Prostate gland (tissue), 2 donors: Measurements from ENCODE around the gene VAV2. TPM values are rescaled to one million over a fixed set of nuclear protein-coding genes. Genes with fewer than 3 reads are reported as not detected.

Source experiments
- DNase-seq: peaks from one replicate; pipeline ENCODE4 v3.0.0-alpha.2; 2019; ENCODE audit warnings: low spot score
- H3K27ac ChIP-seq, 2 donors: fragments of 200-600 bp; sonication (generic); 2 replicates each; pipeline ENCODE4 v1.5.1; 2017 to 2019
- H3K27me3 ChIP-seq: fragments of 200-600 bp; sonication (generic); replicated peaks from 2 replicates; pipeline ENCODE4 v1.5.1; 2019; ENCODE audit not compliant: insufficient read depth
- H3K36me3 ChIP-seq, 2 donors: fragments of 200-600 bp; sonication (generic); 1 replicate in 1 of 2; 2 replicates in 1 of 2; pipeline versions ENCODE4 v1.5.1 to v1.8.1; 2017 to 2019
- H3K4me1 ChIP-seq: fragments of 200-600 bp; sonication (generic); replicated peaks from 2 replicates; pipeline ENCODE4 v1.5.1; 2019
- H3K4me3 ChIP-seq, 2 donors: fragments of 200-600 bp; sonication (generic); 2 replicates each; pipeline ENCODE4 v1.5.1; 2017 to 2019
- H3K9me3 ChIP-seq: fragments of 200-600 bp; sonication (generic); 2 replicates; pipeline ENCODE4 v1.5.1; 2017
- POLR2A ChIP-seq: fragments of 450-650 bp; IDR thresholded peaks from one replicate; pipeline ENCODE4 v1.6.1; 2016; ENCODE audit warnings: antibody characterized with exemption, mild to moderate bottlenecking
- POLR2AphosphoS5 ChIP-seq: sonication (generic); formaldehyde crosslinking; IDR thresholded peaks from one replicate; pipeline ENCODE4 v1.6.1; 2017; ENCODE audit warnings: antibody characterized with exemption
- WGBS: methylation state at CpG from one replicate; pipeline ENCODE4 v1.1.5; 2018; 5-methylcytosine and 5-hydroxymethylcytosine counted together
- intact Hi-C: fragments of 100-400 bp; cut with DNase I; formaldehyde crosslinking; loops from one replicate; pipeline ENCODE4 v1.14.2; 2022
- total RNA-seq, 2 donors: library from RNA; depleted of rRNA; stranded (reverse); fragments of >200 nt; gene quantifications; one replicate each; pipeline ENCODE4 v1.1.0, GENCODE V29; 2016
- TF ChIP-seq, protein P1 (sequence below), 4 experiments: fragments of 200-600 bp in 2 of 4; fragments of 450-650 bp in 2 of 4; sonication (generic) in 2 of 4; IDR thresholded peaks; 1 replicate in 3 of 4; 2 replicates in 1 of 4; pipeline ENCODE4 v1.5.1; 2016 to 2019; ENCODE audit warnings: antibody characterized with exemption in 4 of 4, mild to moderate bottlenecking in 2 of 4, moderate library complexity in 2 of 4

The VAV2 gene
- total RNA-seq, 2 donors from 2014 or later = 13.5 to 19.5 TPM

DNA sequence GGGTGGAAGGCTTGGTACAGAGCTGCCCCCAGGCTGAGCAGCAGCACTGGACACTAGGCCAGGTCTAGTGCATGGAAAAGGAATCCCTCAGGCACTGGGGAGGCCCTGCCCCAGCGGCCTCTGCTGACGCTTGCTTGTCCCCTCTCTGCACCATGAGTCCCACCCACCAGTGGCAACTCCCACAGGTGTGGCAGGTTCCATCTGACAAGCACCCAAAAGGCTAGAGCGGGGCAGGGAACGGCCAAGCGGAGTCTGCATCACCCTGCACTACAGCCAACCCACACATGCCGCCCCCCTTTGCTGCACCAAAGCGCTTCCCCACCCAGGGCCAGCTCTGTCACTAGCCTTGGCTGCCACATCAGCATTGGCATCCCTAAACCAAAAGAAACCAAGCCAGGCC lies 138.8 kb downstream of the VAV2 start:
- TF ChIP-seq POLR2AphosphoS5 (no peak), POLR2A (no peak)
- TF ChIP-seq, protein P1, sequence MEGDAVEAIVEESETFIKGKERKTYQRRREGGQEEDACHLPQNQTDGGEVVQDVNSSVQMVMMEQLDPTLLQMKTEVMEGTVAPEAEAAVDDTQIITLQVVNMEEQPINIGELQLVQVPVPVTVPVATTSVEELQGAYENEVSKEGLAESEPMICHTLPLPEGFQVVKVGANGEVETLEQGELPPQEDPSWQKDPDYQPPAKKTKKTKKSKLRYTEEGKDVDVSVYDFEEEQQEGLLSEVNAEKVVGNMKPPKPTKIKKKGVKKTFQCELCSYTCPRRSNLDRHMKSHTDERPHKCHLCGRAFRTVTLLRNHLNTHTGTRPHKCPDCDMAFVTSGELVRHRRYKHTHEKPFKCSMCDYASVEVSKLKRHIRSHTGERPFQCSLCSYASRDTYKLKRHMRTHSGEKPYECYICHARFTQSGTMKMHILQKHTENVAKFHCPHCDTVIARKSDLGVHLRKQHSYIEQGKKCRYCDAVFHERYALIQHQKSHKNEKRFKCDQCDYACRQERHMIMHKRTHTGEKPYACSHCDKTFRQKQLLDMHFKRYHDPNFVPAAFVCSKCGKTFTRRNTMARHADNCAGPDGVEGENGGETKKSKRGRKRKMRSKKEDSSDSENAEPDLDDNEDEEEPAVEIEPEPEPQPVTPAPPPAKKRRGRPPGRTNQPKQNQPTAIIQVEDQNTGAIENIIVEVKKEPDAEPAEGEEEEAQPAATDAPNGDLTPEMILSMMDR (IDR thresholded peaks at IDR 0.05) = no peak
- Histone ChIP-seq H3K4me1 (no peaks in the 10 kb centered on the region), H3K36me3 (no peaks in the 10 kb centered on the region), H3K27ac (no peak overlapping the region), H3K4me3 (no peak overlapping the region), H3K27me3 (no peaks in the 10 kb centered on the region), H3K9me3 (no peaks in the 10 kb centered on the region)
- intact Hi-C loops = no loop called here
- no peak for DNase-seq
- 100% methylated on average over 7 of the region's 7 CpGs for WGBS

DNA sequence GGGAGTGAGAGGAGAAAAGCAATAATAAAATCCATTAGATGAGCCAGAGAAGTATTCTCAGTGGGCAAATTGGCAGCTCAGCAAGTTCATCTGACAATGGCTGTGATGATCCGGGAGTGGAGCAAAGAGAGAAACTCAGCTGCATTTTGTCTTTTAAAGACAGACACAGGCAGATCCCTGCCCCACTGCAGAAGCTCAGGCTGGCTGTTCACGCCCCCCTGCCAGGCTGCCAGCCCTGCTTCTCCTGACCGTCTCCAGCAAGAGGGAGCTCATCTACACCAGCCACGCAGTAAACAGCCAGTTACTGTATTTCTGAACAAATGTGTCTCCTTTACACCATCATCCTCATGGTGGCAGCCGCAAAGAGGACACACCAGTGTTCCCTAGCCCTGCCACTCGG lies 139.7 kb downstream of the VAV2 start:
- no peaks in the 10 kb centered on the region for H3K9me3 ChIP-seq
- TF ChIP-seq, protein P1 (IDR thresholded peaks at IDR 0.05) = no peak
- no peaks in the 10 kb centered on the region for H3K27me3 ChIP-seq
- no peaks in the 10 kb centered on the region for H3K36me3 ChIP-seq
- no peak overlapping the region for H3K27ac ChIP-seq
- no peak for DNase-seq
- H3K4me3 ChIP-seq = no peak overlapping the region
- intact Hi-C loops = no loop called here
- no peaks in the 10 kb centered on the region for H3K4me1 ChIP-seq
- WGBS = 74% methylated on average over 6 of the region's 6 CpGs

DNA sequence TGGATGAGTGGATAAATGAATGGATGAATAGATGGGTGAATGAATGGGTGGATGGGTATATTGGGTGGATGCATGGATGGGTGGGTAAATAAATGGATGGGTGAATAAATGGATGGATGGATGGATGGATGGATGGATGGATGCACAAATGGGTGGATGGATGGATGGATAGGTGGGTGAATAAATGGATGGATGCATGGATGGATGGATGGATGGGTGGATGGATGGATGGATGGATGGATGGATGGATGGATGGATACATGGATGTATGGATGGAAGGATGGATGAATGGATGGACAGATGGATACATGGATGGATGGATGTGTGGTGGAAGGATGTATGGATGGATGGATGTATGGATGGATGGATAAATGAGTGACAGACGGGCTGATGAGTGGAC lies 140.4 kb downstream of the VAV2 start:
- Histone ChIP-seq H3K27ac (no peak overlapping the region), H3K4me1 (no peaks in the 10 kb centered on the region), H3K4me3 (no peak overlapping the region), H3K36me3 (no peaks in the 10 kb centered on the region), H3K27me3 (no peaks in the 10 kb centered on the region), H3K9me3 (no peaks in the 10 kb centered on the region)
- TF ChIP-seq POLR2A (no peak), POLR2AphosphoS5 (no peak)
- TF ChIP-seq, protein P1 (IDR thresholded peaks at IDR 0.05) = no peak
- DNase-seq = no peak
- WGBS = 93% methylated on average over 1 of the region's 1 CpG
- intact Hi-C loops = no loop called here

DNA sequence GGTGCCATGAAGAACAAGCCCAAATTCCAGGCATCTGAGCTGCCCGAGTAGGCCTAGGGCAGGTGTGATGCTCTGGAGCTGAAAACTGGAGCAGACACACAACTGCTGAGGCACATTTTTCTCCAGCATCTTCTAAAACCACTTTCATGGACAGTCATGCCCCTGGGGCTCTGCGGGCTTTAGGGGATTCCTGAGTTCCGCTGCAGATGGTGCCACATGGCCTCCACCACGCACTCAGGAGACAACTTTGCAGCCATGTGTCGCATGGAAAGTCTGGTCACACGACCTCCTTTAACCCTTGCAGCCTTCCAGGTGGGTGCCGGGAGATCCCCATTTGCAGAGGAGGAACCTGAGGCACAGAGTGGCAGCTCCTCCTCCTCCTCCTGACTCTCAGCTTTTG lies 141.2 kb downstream of the VAV2 start:
- H3K36me3 ChIP-seq = no peaks in the 10 kb centered on the region
- intact Hi-C loops = no loop called here
- H3K4me1 ChIP-seq = no peaks in the 10 kb centered on the region
- TF ChIP-seq POLR2A (no peak), POLR2AphosphoS5 (no peak)
- TF ChIP-seq, protein P1 (IDR thresholded peaks at IDR 0.05) = no peak
- no peak overlapping the region for H3K27ac ChIP-seq
- H3K27me3 ChIP-seq = no peaks in the 10 kb centered on the region
- 90% methylated on average over 7 of the region's 7 CpGs for WGBS
- no peaks in the 10 kb centered on the region for H3K9me3 ChIP-seq
- H3K4me3 ChIP-seq = no peak overlapping the region
- DNase-seq = no peak

DNA sequence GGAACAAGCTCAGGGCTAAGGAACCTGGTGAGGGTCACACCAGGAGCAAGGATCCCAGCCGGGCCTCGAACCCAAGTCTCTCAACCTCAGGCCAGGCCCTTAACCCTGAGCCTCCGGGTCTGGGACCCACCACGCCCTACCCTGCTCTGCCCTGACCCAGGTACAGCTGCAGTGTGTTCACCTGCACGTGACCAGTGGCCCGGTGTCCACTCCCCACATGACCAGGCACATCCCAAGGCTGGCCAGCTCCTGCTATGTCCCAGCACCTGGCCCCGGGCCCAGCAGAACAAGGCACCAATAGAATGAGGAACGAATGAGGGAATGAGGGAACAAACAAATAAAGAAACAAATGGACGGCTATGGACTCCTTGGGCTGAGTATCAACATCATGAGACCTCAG lies 142.0 kb downstream of the VAV2 start:
- TF ChIP-seq POLR2A = no peak
- no peak for TF ChIP-seq POLR2AphosphoS5
- TF ChIP-seq, protein P1 (IDR thresholded peaks at IDR 0.05) = no peak
- Histone ChIP-seq H3K27me3 (no peaks in the 10 kb centered on the region), H3K36me3 (no peaks in the 10 kb centered on the region), H3K4me3 (no peak overlapping the region), H3K4me1 (no peaks in the 10 kb centered on the region), H3K27ac (no peak overlapping the region), H3K9me3 (no peaks in the 10 kb centered on the region)
- 90% methylated on average over 6 of the region's 9 CpGs for WGBS
- intact Hi-C loops = no loop called here
- no peak for DNase-seq
